Measurements from ENCODE around the gene ULK4.
"Not testable (repeated sequence)": the region's sequence is repeated elsewhere in the genome, so short reads cannot be mapped to it uniquely, and the experiment has no call there.

ULK4 gene

GRCh38 chr3:41746215-41746614 lies 215.7 kb downstream of the ULK4 start:
- no peak for DNase-seq

GRCh38 chr3:41742121-41742520 lies 219.8 kb downstream of the ULK4 start:
- no peak for DNase-seq

GRCh38 chr3:41740374-41740886 lies 221.5 kb downstream of the ULK4 start:
- DNase-seq, result no peak

- no peak for DNase-seq
Observed at GRCh38 chr3:41726891-41727290, 235.0 kb downstream of the ULK4 start.

- no peak for DNase-seq
Observed at GRCh38 chr3:41717641-41718040, 244.3 kb downstream of the ULK4 start.

- no peak for DNase-seq
Observed at GRCh38 chr3:41716471-41716870, 245.4 kb downstream of the ULK4 start.

GRCh38 chr3:41715376-41715775 lies 246.5 kb downstream of the ULK4 start:
- DNase-seq, result no peak

- DNase-seq, result no peak
Observed at GRCh38 chr3:41711651-41712050, 250.3 kb downstream of the ULK4 start.

- no peak for DNase-seq
Observed at GRCh38 chr3:41710646-41711388, 251.1 kb downstream of the ULK4 start.

GRCh38 chr3:41709213-41709612 lies 252.7 kb downstream of the ULK4 start:
- DNase-seq, result not testable (repeated sequence)

- no peak for DNase-seq
Observed at GRCh38 chr3:41708176-41708575, 253.7 kb downstream of the ULK4 start.

GRCh38 chr3:41705893-41706292 lies 256.0 kb downstream of the ULK4 start:
- DNase-seq, result no peak

- no peak for DNase-seq
Observed at GRCh38 chr3:41701191-41701698, 260.7 kb downstream of the ULK4 start.

- no peak for DNase-seq
Observed at GRCh38 chr3:41700155-41700554, 261.7 kb downstream of the ULK4 start.

- no peak for DNase-seq
Observed at GRCh38 chr3:41698898-41699297, 263.0 kb downstream of the ULK4 start.

GRCh38 chr3:41697702-41698101 lies 264.2 kb downstream of the ULK4 start:
- no peak for DNase-seq

GRCh38 chr3:41695806-41696205 lies 266.1 kb downstream of the ULK4 start:
- DNase-seq, result not testable (repeated sequence)

GRCh38 chr3:41693799-41694198 lies 268.1 kb downstream of the ULK4 start:
- DNase-seq, result no peak

GRCh38 chr3:41690766-41691563 lies 270.9 kb downstream of the ULK4 start:
- no peak for DNase-seq

- no peak for DNase-seq
Observed at GRCh38 chr3:41688595-41689380, 273.1 kb downstream of the ULK4 start.

GRCh38 chr3:41684797-41685735 lies 276.8 kb downstream of the ULK4 start:
- DNase-seq, result no peak

All from NCI-H510A treated with DMSO at 0.1 percent for 48 hours (cell line).